Heart left ventricle (tissue), 16 donors: ENCODE measurements around the gene NFATC1. TPM values are rescaled to one million over a fixed set of nuclear protein-coding genes. Genes with fewer than 3 reads are reported as not detected.

Source experiments
- ATAC-seq, 4 donors: fragments of 200-7000 bp; cut with Tn5 transposase; one replicate each; pipeline ENCODE4 v1.9.1; 2020 to 2022; ENCODE audit warnings: moderate library complexity in 4 of 4, mild to moderate bottlenecking in 3 of 4, moderate number of reproducible peaks in 1 of 4
- DNase-seq, 5 donors: peaks; one replicate each; pipeline ENCODE4 v3.0.0-alpha.2; 2020
- H3K27ac ChIP-seq, 12 donors: fragments of 200-600 bp; sonication (generic) in 4 of 12; one replicate each; pipeline versions ENCODE4 v1.5.0 to v1.8.0; 2016 to 2022; ENCODE audit warnings: mild to moderate bottlenecking in 2 of 12
- H3K27me3 ChIP-seq, 9 donors: fragments of 200-600 bp; sonication (generic) in 2 of 9; one replicate each; pipeline versions ENCODE4 v1.5.1 to v1.8.0; 2016 to 2022; ENCODE audit warnings: mild to moderate bottlenecking in 3 of 9
- H3K36me3 ChIP-seq, 9 donors: fragments of 200-600 bp; sonication (generic) in 2 of 9; one replicate each; pipeline versions ENCODE4 v1.5.0 to v1.8.0; 2018 to 2022; ENCODE audit warnings: mild to moderate bottlenecking in 2 of 9
- H3K4me1 ChIP-seq, 12 donors: fragments of 200-600 bp; sonication (generic) in 4 of 12; one replicate each; pipeline versions ENCODE4 v1.5.0 to v1.8.0; 2016 to 2022; ENCODE audit warnings: mild to moderate bottlenecking in 3 of 12
- H3K4me3 ChIP-seq, 12 donors: fragments of 200-600 bp; sonication (generic) in 4 of 12; one replicate each; pipeline versions ENCODE4 v1.5.0 to v1.8.0; 2017 to 2022; ENCODE audit warnings: mild to moderate bottlenecking in 9 of 12, moderate library complexity in 4 of 12
- H3K9me3 ChIP-seq, 12 donors: fragments of 200-600 bp; sonication (generic) in 4 of 12; one replicate each; pipeline versions ENCODE4 v1.5.0 to v1.8.0; 2016 to 2022; ENCODE audit warnings: mild to moderate bottlenecking in 1 of 12
- CTCF ChIP-seq, 12 donors: fragments of 200-600 bp; sonication (generic) in 4 of 12; IDR thresholded peaks; one replicate each; pipeline versions ENCODE4 v1.5.0 to v1.8.0; 2018 to 2022; ENCODE audit warnings: antibody characterized with exemption in 12 of 12, mild to moderate bottlenecking in 5 of 12
- POLR2A ChIP-seq, 2 donors: fragments of 450-650 bp; IDR thresholded peaks; one replicate each; pipeline ENCODE4 v1.6.1; 2017; ENCODE audit warnings: antibody characterized with exemption in 2 of 2, mild to moderate bottlenecking in 2 of 2, moderate library complexity in 2 of 2
- WGBS, 4 donors: extraction: QIAGEN DNeasy Blood & Tissue Kit in 2 of 4; methylation state at CpG; one replicate each; pipeline versions ENCODE4 v1.1.5 to v1.1.7; 2013 to 2018; 5-methylcytosine and 5-hydroxymethylcytosine counted together
- intact Hi-C, 10 donors: fragments of 100-400 bp; cut with DNase I; formaldehyde crosslinking; loops; one replicate each; pipeline versions ENCODE4 v1.11.1 to v1.14.2; 2022
- polyA plus RNA-seq, 2 donors: library from polyadenylated mRNA; stranded (reverse); fragments of 200-250 nt; gene quantifications; one replicate each; pipeline ENCODE4 v1.2.3, GENCODE V29; 2013
- total RNA-seq, 9 donors: library from RNA; depleted of rRNA in 2 of 9; stranded (reverse); fragments of >200 nt in 2 of 9; fragmentation: NEBNext Ultra II Directional in 3 of 9; extraction: Animal tissue kit (Norgen Biotek cat#: 25700) in 3 of 9; gene quantifications; one replicate each; pipeline versions ENCODE4 v1.1.0 to v1.2.4, GENCODE V29; 2016 to 2023
- donor health status: ischemic (EF 13 %, LVEDD 7.1; RV severe dilation, severe dysfunction).
- donor health status: healthy with polysubstance abuse.
- donor health status: DM: no; HTN: yes; CAD: no.
- donor health status: DM: no; HTN: no; CAD: no.
- donor health status: ischemic (EF 25% LVEDD 6.9; RV normal size, moderate dysfunction).
- donor health status: ischemic (EF 25% LVEDD 5.7; RV mildly dilated, moderate dysfunction).
- donor health status: healthy.
- donor health status: DM: yes; HTN: yes; CAD: no.
- donor health status: ischemic (EF 35%, LVEDD 5.7; RV mildly dilated, moderate dysfunction).
- donor health status: nonischemic (EF 11% LVEDD 7.7; RV severe dilation, severe dysfunction).
- donor health status: DM: yes; HTN: yes; CAD: no.
- donor health status: PGD.
- donor health status: ischemic (EF 29% LVEDD 5.4; RV normal size, mild dysfunction).
- donor health status: nonischemic (EF 23%, LVEDD 6.1; RV moderate dilation, normal function).

Gene NFATC1
- total and polyA plus RNA-seq, 11 donors: 6.5 to 26.7 (median 15.3) TPM

GRCh38 chr18:79485788-79486355, 90.1 kb downstream of the NFATC1 start:
- WGBS, 4 donors: 67 to 84% (median 74%) methylated on average over 16 of the region's 16 CpGs
- H3K36me3 ChIP-seq: peaks cover 0 to 31% (median 15%) of the 10 kb centered on the region in 9 donors
- peak; percentile 44 to 81 (median 66) for ATAC-seq

GRCh38 chr18:79486356-79487182, 90.8 kb downstream of the NFATC1 start:
- no peak for ATAC-seq
- intact Hi-C loops: no loop called here
- TF ChIP-seq POLR2A (IDR thresholded peaks at IDR 0.05) (no peak), CTCF (IDR thresholded peaks at IDR 0.05) (no peak)
- no peaks in the 10 kb centered on the region for H3K27me3 ChIP-seq
- no peak overlapping the region for H3K4me3 ChIP-seq
- H3K27ac ChIP-seq: peak overlapping the region in 2 of 12 donors; percentile 32 to 35
- no peaks in the 10 kb centered on the region for H3K9me3 ChIP-seq
- WGBS, 4 donors: 92 to 95% (median 94%) methylated on average over 48 to 69 of the region's 69 CpGs
- peaks cover 0 to 22% (median 3%) of the 10 kb centered on the region in 12 donors for H3K4me1 ChIP-seq
- H3K36me3 ChIP-seq: peaks cover 0 to 31% (median 15%) of the 10 kb centered on the region in 9 donors
- peak in 3 of 5 donors; percentile 23 to 63 (median 25) for DNase-seq

More at GRCh38 chr18:79485788-79486355, 90.1 kb downstream of the NFATC1 start:
- peak in 3 of 5 donors; percentile 31 to 60 (median 55) for DNase-seq
- intact Hi-C loops: no loop called here
- Histone ChIP-seq H3K9me3 (no peaks in the 10 kb centered on the region), H3K27ac (peak overlapping the region in 8 of 12 donors; percentile 13 to 76 (median 41)), H3K27me3 (no peaks in the 10 kb centered on the region), H3K4me1 (peaks cover 0 to 22% (median 3%) of the 10 kb centered on the region in 12 donors), H3K4me3 (peak overlapping the region in 6 of 12 donors; percentile 15 to 44 (median 28))
- TF ChIP-seq CTCF (IDR thresholded peaks at IDR 0.05): no peak

GRCh38 chr18:79487183-79487800, 91.6 kb downstream of the NFATC1 start:
- H3K27ac ChIP-seq: no peak overlapping the region
- DNase-seq (peak in 3 of 5 donors; percentile 18 to 51 (median 24)), ATAC-seq (no peak)
- H3K27me3 ChIP-seq: no peaks in the 10 kb centered on the region
- TF ChIP-seq CTCF (IDR thresholded peaks at IDR 0.05) (no peak), POLR2A (IDR thresholded peaks at IDR 0.05) (no peak)
- 94 to 99% (median 97%) methylated on average over 22 to 42 of the region's 42 CpGs for WGBS, 4 donors
- peaks cover 0 to 35% (median 15%) of the 10 kb centered on the region in 9 donors for H3K36me3 ChIP-seq
- H3K4me3 ChIP-seq: no peak overlapping the region
- H3K4me1 ChIP-seq: peaks cover 0 to 22% (median 3%) of the 10 kb centered on the region in 12 donors
- intact Hi-C loops: no loop called here
- H3K9me3 ChIP-seq: no peaks in the 10 kb centered on the region

GRCh38 chr18:79487801-79488201, 92.1 kb downstream of the NFATC1 start:
- peaks cover 0 to 35% (median 15%) of the 10 kb centered on the region in 9 donors for H3K36me3 ChIP-seq
- H3K9me3 ChIP-seq: no peaks in the 10 kb centered on the region
- H3K27ac ChIP-seq: no peak overlapping the region
- WGBS, 4 donors: 77 to 86% (median 82%) methylated on average over 21 to 22 of the region's 22 CpGs
- peaks cover 0 to 22% (median 3%) of the 10 kb centered on the region in 12 donors for H3K4me1 ChIP-seq
- intact Hi-C loops: no loop called here
- ATAC-seq (no peak), DNase-seq (peak in 2 of 5 donors; percentile 15 to 26)
- H3K4me3 ChIP-seq: no peak overlapping the region
- no peaks in the 10 kb centered on the region for H3K27me3 ChIP-seq
- TF ChIP-seq CTCF (IDR thresholded peaks at IDR 0.05) (no peak), POLR2A (IDR thresholded peaks at IDR 0.05) (no peak)
